NCI-H460 (cell line): Measurements from ENCODE around the gene BAAT. TPM values are rescaled to one million over a fixed set of nuclear protein-coding genes. Genes with fewer than 3 reads are reported as not detected.

Source experiments
- DNase-seq: peaks from one replicate; pipeline ENCODE4 v3.0.0-alpha.2; 2016; ENCODE audit warnings: low read depth; ENCODE audit errors: extremely low read depth
- small RNA-seq, 2 experiments: library from RNA; depleted of rRNA; stranded (forward); fragments of <200 nt; gene quantifications; one replicate each; pipeline ENCODE3, GENCODE V24; 2014
- total RNA-seq: library from RNA; depleted of rRNA; stranded (reverse); fragments of >200 nt; shearing (Covaris generic); gene quantifications from 2 replicates; pipeline ENCODE4 v1.2.3, GENCODE V29; 2014; rRNA removed

The BAAT gene
- total RNA-seq, 1 experiment from 2014 or later = 0.10 TPM

DNA sequence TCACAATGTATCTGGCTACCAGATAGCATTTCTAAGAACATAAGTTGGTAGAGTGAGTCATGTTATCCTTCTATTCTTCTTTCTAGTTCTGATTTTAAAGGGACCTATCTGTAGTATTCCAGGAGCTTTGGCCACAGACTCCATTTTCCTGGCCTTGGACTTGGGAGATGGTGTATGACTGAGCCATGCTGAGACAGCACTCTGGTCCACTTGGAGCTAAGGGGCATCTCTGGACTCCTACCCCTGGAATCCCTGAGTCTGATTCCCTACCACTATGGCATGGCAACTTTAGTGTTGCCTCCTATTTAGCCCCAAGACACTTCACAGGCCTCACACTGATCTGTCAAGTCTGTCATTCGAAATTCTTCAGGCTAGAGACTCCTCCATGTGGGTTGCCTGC, 58.8 kb downstream of the BAAT start:
- DNase-seq = no peak

DNA sequence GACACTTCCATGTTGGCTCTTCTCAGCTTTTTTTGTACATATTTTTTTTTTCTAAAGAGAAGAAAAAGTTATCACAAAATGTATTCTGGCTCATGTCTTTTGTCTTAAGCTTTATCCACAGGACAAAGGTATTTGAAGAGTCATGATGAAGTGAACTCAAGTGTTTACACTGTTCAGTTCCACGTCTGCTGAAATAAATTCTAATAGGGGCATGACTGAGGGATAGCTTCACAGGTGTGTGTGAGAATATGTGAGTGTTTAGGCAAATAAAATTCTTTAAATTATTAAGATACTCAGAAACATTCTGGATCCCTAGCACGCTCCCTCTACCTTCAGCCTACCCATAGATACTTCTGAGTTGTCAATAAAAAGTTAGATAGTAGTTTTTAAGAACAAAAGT, 59.8 kb downstream of the BAAT start:
- no peak for DNase-seq

DNA sequence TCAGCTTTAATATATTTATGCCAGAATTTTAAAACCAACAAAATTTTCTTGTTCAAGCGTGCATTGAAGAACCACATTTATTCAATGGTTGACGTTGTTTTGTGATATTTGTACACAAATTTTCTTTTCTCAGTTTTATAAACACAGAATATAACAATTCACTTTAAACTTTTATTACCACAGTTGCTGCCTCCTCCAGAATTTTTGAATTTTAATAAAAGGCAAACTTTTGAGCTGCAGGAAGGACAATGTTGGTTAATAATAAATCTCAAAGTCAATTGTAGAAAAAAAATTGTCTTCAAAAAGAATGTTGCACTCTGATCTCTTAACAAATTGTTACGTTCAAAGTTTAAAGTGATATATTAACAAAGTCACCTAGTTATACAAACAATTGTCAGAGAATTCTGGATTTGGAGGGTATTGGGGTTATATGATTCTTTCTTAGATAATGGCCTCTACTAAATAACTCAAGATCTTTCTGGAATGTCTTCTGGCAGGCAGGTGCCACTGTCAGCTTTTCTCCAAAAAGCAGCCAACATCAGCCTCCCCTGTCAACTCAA, 60.5 kb downstream of the BAAT start:
- no peak for DNase-seq

DNA sequence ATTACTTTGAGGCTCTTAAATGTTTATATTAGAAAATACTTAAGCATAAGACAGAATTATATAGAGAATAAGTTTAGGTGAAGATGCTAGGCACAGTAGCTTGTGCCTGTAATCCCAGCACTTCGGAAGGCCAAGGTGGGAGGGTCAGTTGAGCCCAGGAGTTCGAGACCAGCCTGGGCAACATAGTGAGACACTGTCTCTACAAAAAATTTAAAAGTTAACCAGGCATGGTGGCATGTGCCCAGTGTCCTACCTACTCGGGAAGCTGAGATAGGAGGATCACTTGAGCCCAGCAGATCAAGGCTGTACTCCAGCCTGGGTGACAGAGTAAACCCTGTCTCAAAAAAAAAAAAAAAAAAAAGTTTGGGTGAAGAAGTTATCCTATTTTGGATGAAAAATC, 61.7 kb downstream of the BAAT start:
- DNase-seq = no peak

DNA sequence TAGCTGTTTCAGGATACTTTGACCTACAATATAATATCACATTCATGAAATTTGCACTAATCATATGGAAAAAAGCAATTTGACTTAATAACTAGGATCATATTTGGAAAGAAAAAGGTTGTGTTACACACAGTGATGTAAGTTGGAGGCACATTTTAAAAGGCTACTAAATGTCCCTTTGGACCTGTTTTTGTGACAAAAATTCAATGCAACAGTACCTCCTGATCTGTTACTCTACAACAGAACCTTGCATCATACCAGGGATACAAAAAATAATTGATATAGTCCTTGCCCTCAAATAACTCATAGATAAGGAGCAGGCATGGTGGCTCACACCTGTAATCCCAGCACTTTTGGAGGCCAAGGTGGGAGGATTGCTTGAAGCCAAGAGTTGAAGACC, 67.1 kb downstream of the BAAT start:
- DNase-seq = no peak

DNA sequence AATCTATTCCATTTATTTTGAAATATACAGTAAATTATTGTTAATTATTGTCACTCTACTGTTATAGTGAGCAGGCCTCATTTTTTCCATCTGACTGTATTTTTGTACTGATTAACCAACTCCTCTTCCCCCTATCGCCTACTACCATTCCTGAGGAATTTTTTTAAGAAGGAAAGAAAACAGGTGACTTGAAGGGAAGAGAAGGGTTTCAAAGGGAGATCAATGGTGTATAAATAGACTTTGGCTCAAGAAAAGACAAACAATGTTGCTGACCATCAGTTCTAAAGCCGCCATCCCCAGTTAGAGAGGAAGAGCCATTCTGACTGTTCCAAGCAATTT, 69.7 kb downstream of the BAAT start:
- DNase-seq = no peak

DNA sequence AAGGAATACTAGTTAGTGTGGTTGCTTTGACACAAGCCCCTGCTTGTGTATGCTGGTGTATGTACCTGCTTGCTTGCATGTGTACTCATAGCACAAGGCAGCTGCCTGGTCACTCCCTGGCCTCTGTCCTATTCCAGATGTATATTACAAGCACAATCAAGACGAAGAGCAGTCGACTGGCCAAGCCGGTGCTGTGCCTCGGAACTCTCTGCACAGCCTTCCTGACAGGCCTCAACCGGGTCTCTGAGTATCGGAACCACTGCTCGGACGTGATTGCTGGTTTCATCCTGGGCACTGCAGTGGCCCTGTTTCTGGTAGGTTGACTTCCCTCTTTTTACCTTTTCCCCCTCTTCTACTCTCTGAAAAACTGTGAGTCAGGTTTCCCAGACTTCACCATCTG, 72.1 kb downstream of the BAAT start:
- no peak for DNase-seq

DNA sequence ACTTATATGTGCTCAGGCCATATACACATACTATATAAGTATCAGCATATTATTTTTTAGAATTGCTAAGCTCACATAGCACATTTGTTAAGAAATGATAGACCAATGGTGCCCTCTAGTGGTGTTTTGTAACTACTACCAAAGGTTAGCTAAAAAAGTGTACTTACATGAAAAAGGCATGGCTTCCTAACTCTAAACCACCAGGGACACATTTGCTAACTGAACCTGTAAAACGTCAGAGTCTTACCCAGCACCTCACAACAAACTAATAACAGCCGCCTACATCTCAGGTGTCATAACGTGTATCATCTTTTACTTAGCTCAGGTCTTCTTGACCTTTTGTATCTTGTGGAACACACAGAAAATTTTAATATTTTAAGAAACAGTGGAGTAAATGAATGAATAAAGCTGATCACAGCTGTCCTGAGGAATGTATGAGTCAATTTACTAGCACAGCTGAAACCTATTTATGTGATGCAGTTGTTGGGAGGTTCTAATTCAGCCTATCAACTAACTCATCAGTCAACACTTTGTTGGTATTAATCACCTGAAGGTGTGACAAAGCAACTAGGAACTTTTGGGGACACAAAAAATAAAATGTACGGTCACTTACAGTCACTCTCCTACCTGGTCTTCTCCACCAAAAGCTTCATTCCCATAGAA, 72.9 kb downstream of the BAAT start:
- DNase-seq = peak; percentile 87

DNA sequence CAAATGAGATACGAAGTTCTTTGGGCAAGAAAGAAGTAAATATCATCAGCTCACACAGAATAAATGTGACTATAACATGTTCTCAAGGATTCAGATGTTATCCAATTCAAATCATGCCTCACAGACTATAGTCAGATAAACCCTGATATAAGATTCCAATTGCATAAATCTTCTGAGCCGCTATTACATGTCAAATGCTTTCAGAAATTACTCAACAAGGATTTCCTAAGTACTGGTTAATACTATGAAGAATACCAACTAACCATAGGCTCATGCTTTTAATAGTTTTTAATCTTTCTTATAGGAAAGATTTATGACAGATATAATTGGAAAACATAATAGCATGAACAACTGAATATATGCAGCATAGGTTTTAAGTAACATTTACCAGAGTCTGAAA, 73.6 kb downstream of the BAAT start:
- DNase-seq = no peak

Small RNAs within 50 kb of the gene (small RNA-seq; reads per million reads assigned to genes)
- 0 reads per million in 2 experiments for gene RF00322

Other genes starting within 250 kb of the BAAT start
- gene MRPL50, start 13.6 kb upstream of the BAAT start, total RNA-seq = 33.9 and 34.7 TPM in 2 replicates
- 14.1 and 17.6 TPM in 2 replicates for gene ZNF189, start 13.8 kb upstream of the BAAT start, total RNA-seq
- gene ALDOB, start 50.8 kb upstream of the BAAT start, total RNA-seq = not detected in 2 replicates
- 32.1 and 37.6 TPM in 2 replicates for gene RNF20, start 148.8 kb upstream of the BAAT start, total RNA-seq
- gene PPP3R2, start 210.0 kb upstream of the BAAT start, total RNA-seq = not detected in 2 replicates